ENCODE measurements around the gene SERPIND1.

Gene SERPIND1

GRCh38 chr22:20771918-20772625, 1.8 kb upstream of the SERPIND1 start:
- no peak for TF ChIP-seq CTCF (IDR thresholded peaks at IDR 0.05; ENCODE audit: low read depth, low read length)
- no peak overlapping the region for H3K4me3 ChIP-seq (ENCODE audit: low read depth, low read length)

- TF ChIP-seq CTCF (IDR thresholded peaks at IDR 0.05; ENCODE audit: low read depth, low read length), result no peak
- no peak overlapping the region for H3K4me3 ChIP-seq (ENCODE audit: low read depth, low read length)
These were observed 969 bp downstream of the SERPIND1 start for GRCh38 chr22:20774882-20775281.

- no peak overlapping the region for H3K4me3 ChIP-seq (ENCODE audit: low read depth, low read length)
- TF ChIP-seq CTCF (IDR thresholded peaks at IDR 0.05; ENCODE audit: low read depth, low read length), result no peak
These were observed 1.5 kb downstream of the SERPIND1 start for GRCh38 chr22:20775342-20775895.

- no peak overlapping the region for H3K4me3 ChIP-seq (ENCODE audit: low read depth, low read length)
- TF ChIP-seq CTCF (IDR thresholded peaks at IDR 0.05; ENCODE audit: low read depth, low read length), result no peak
These were observed 2.9 kb downstream of the SERPIND1 start for GRCh38 chr22:20776624-20777405.

GRCh38 chr22:20777420-20778177, 3.7 kb downstream of the SERPIND1 start:
- no peak overlapping the region for H3K4me3 ChIP-seq (ENCODE audit: low read depth, low read length)
- TF ChIP-seq CTCF (IDR thresholded peaks at IDR 0.05; ENCODE audit: low read depth, low read length), result no peak

- H3K4me3 ChIP-seq (ENCODE audit: low read depth, low read length), result no peak overlapping the region
- TF ChIP-seq CTCF (IDR thresholded peaks at IDR 0.05; ENCODE audit: low read depth, low read length), result no peak
These were observed 5.3 kb downstream of the SERPIND1 start for GRCh38 chr22:20779014-20779817.
